H1 (cell line): Measurements from ENCODE around the gene B3GAT1. TPM values are rescaled to one million over a fixed set of nuclear protein-coding genes. Genes with fewer than 3 reads are reported as not detected.
A peak's percentile ranks its signal among the peaks of the same experiment; 100 is the strongest.
"Not testable (repeated sequence)": the region's sequence is repeated elsewhere in the genome, so short reads cannot be mapped to it uniquely, and the experiment has no call there.

Experiments used
- CTCF ChIA-PET: fragments of 300-600 bp; sonication (Branson Sonifier 250); formaldehyde crosslinking; loops from one replicate; lab custom pipeline; 2021; ENCODE audit not compliant: partially characterized antibody; lab: Charles Lee
- POLR2A ChIA-PET: fragments of 300-600 bp; sonication (Branson Sonifier 250); formaldehyde crosslinking; loops from one replicate; lab custom pipeline; 2021; ENCODE audit warnings: inconsistent platforms; ENCODE audit not compliant: partially characterized antibody; lab: Charles Lee
- DNase-seq, 2 experiments: peaks; one replicate each; pipeline versions ENCODE4 v3.0.0 to v3.0.0-alpha.2; 2010 to 2022; ENCODE audit warnings: low spot score in 2 of 2, low read depth in 1 of 2, mixed read lengths in 1 of 2
- FAIRE-seq: peaks from 2 replicates; lab custom pipeline; 2011; peaks lifted over from hg19 to GRCh38; lab: Jason Lieb, UNC
- H2AFZ ChIP-seq: 2 replicates; pipeline ENCODE4 v1.8.1; 2012; ENCODE audit warnings: low read length, inconsistent platforms
- H2AK5ac ChIP-seq: 2 replicates; pipeline ENCODE4 v1.6.1; 2013; ENCODE audit warnings: low read depth, low read length
- H2BK120ac ChIP-seq: replicated peaks from 2 replicates; pipeline ENCODE3; 2013; ENCODE audit warnings: low read depth, low read length, inconsistent platforms
- H2BK12ac ChIP-seq: 2 replicates; pipeline ENCODE4 v1.6.1; 2013; ENCODE audit warnings: low read depth, low read length
- H2BK15ac ChIP-seq: 2 replicates; pipeline ENCODE4 v1.6.1; 2013; ENCODE audit warnings: low read length
- H2BK20ac ChIP-seq: 2 replicates; pipeline ENCODE4 v1.6.1; 2013; ENCODE audit warnings: low read length
- H2BK5ac ChIP-seq: 2 replicates; pipeline ENCODE4 v1.6.1; 2013; ENCODE audit warnings: low read depth, low read length
- H3K14ac ChIP-seq: 2 replicates; pipeline ENCODE4 v1.6.1; 2013; ENCODE audit warnings: inconsistent platforms; ENCODE audit not compliant: insufficient read length
- H3K18ac ChIP-seq: 2 replicates; pipeline ENCODE4 v1.6.1; 2013; ENCODE audit warnings: low read length; ENCODE audit errors: extremely low read depth
- H3K23ac ChIP-seq: 2 replicates; pipeline ENCODE4 v1.6.1; 2013; ENCODE audit warnings: inconsistent platforms; ENCODE audit not compliant: insufficient read length
- H3K23me2 ChIP-seq: 2 replicates; pipeline ENCODE4 v1.6.1; 2013; ENCODE audit warnings: low read depth, low read length
- H3K27ac ChIP-seq: 2 replicates; pipeline ENCODE4 v1.6.1; 2011; ENCODE audit warnings: low read depth, low read length, inconsistent platforms
- H3K27me3 ChIP-seq, 4 experiments: replicated peaks in 1 of 4; 1 replicate in 1 of 4; 2 replicates in 3 of 4; pipeline versions ENCODE4 v1.6.1 to v1.8.1; 2011 to 2013; ENCODE audit warnings: low read length in 3 of 4, mild to moderate bottlenecking in 3 of 4, inconsistent platforms in 2 of 4, mixed read lengths in 2 of 4, moderate library complexity in 1 of 4; ENCODE audit not compliant: control insufficient read depth in 3 of 4, insufficient read depth in 3 of 4; ENCODE audit errors: extremely low read depth in 1 of 4
- H3K36me3 ChIP-seq, 4 experiments: 2 replicates each; pipeline versions ENCODE4 v1.6.1 to v1.8.1; 2011 to 2013; ENCODE audit warnings: mild to moderate bottlenecking in 4 of 4, low read length in 3 of 4, moderate library complexity in 2 of 4, control low read depth in 1 of 4, inconsistent platforms in 1 of 4; ENCODE audit not compliant: insufficient read depth in 4 of 4, control insufficient read depth in 2 of 4
- H3K4ac ChIP-seq: replicated peaks from 2 replicates; pipeline ENCODE3; 2013; ENCODE audit warnings: low read length, low read depth, mixed read lengths, inconsistent platforms; ENCODE audit not compliant: insufficient read length
- H3K4me1 ChIP-seq, 4 experiments: replicated peaks in 1 of 4; 1 replicate in 1 of 4; 2 replicates in 3 of 4; pipeline versions ENCODE4 v1.6.1 to v1.8.1; 2011 to 2013; ENCODE audit warnings: low read length in 3 of 4, inconsistent platforms in 2 of 4, mixed read lengths in 1 of 4; ENCODE audit not compliant: insufficient read depth in 4 of 4, control insufficient read depth in 3 of 4
- H3K4me2 ChIP-seq, 2 experiments: 2 replicates each; pipeline versions ENCODE4 v1.6.1 to v1.8.1; 2011 to 2013; ENCODE audit warnings: low read depth in 2 of 2, low read length in 2 of 2, control low read depth in 1 of 2, inconsistent platforms in 1 of 2, mild to moderate bottlenecking in 1 of 2; ENCODE audit not compliant: insufficient read depth in 1 of 2
- H3K4me3 ChIP-seq, 4 experiments: fragments of 200-600, 300-600 bp in 1 of 4; sonication (generic), shearing (Covaris generic), sonication (Bioruptor Twin) in 1 of 4; 2 replicates each; pipeline versions ENCODE4 v1.5.1 to v1.8.1; 2011 to 2016; ENCODE audit warnings: low read length in 4 of 4, low read depth in 3 of 4, control low read depth in 2 of 4, inconsistent platforms in 2 of 4, mild to moderate bottlenecking in 2 of 4, mixed read lengths in 1 of 4, moderate library complexity in 1 of 4; ENCODE audit not compliant: insufficient read depth in 2 of 4; ENCODE audit errors: extremely low read depth in 1 of 4
- H3K56ac ChIP-seq: replicated peaks from 2 replicates; pipeline ENCODE3; 2013; ENCODE audit warnings: low read depth, mild to moderate bottlenecking, mixed read lengths, low read length, inconsistent platforms; ENCODE audit not compliant: insufficient read length
- H3K79me1 ChIP-seq: 2 replicates; pipeline ENCODE4 v1.6.1; 2013; ENCODE audit warnings: low read depth, low read length, control low read depth
- H3K79me2 ChIP-seq, 2 experiments: 2 replicates each; pipeline versions ENCODE4 v1.6.1 to v1.8.1; 2012 to 2013; ENCODE audit warnings: low read length in 2 of 2, mild to moderate bottlenecking in 2 of 2, inconsistent platforms in 1 of 2; ENCODE audit not compliant: insufficient read depth in 2 of 2, control insufficient read depth in 1 of 2
- H3K9ac ChIP-seq, 4 experiments: replicated peaks in 1 of 4; 1 replicate in 1 of 4; 2 replicates in 3 of 4; pipeline versions ENCODE4 v1.6.1 to v1.8.1; 2011 to 2013; ENCODE audit warnings: low read depth in 3 of 4, low read length in 3 of 4, control low read depth in 2 of 4, mild to moderate bottlenecking in 2 of 4, moderate library complexity in 2 of 4, inconsistent platforms in 1 of 4; ENCODE audit errors: extremely low read depth in 1 of 4
- H3K9me3 ChIP-seq, 2 experiments: 2 replicates each; pipeline versions ENCODE4 v1.6.1 to v1.8.1; 2012 to 2013; ENCODE audit warnings: mild to moderate bottlenecking in 2 of 2, moderate library complexity in 2 of 2, control low read depth in 1 of 2, inconsistent platforms in 1 of 2, low read depth in 1 of 2, low read length in 1 of 2, mixed read lengths in 1 of 2; ENCODE audit not compliant: insufficient read depth in 2 of 2
- H4K20me1 ChIP-seq, 2 experiments: replicated peaks in 1 of 2; 2 replicates each; pipeline versions ENCODE3 to v1.8.1; 2011 to 2013; ENCODE audit warnings: inconsistent platforms in 2 of 2, low read length in 2 of 2, mild to moderate bottlenecking in 1 of 2; ENCODE audit not compliant: insufficient read depth in 2 of 2, control insufficient read depth in 1 of 2
- H4K5ac ChIP-seq: 2 replicates; pipeline ENCODE4 v1.6.1; 2013; ENCODE audit warnings: low read length, low read depth, mixed read lengths, inconsistent platforms; ENCODE audit not compliant: insufficient read length
- H4K8ac ChIP-seq: 2 replicates; pipeline ENCODE4 v1.8.0; 2013; ENCODE audit warnings: mild to moderate bottlenecking, moderate library complexity, low read length, inconsistent platforms; ENCODE audit not compliant: insufficient read depth; ENCODE audit errors: extremely low read depth
- H4K91ac ChIP-seq: replicated peaks from 2 replicates; pipeline ENCODE3; 2013; ENCODE audit warnings: low read length, mixed read lengths, inconsistent platforms; ENCODE audit not compliant: insufficient read length
- CHD2 ChIP-seq: IDR thresholded peaks from 2 replicates; pipeline ENCODE4 v1.6.1; 2012; ENCODE audit warnings: low read length, improper control_type of control experiment
- WGBS, 2 experiments: shearing (Covaris generic) in 1 of 2; methylation state at CpG; one replicate each; pipeline versions ENCODE4 v1.1.6 to v1.1.7; 2013 to 2015; ENCODE audit warnings: low lambda C conversion rate in 2 of 2, mixed read lengths in 2 of 2, inconsistent platforms in 1 of 2, low coverage in 1 of 2, missing lambda C conversion rate in 1 of 2; ENCODE audit not compliant: insufficient replicate concordance in 2 of 2, insufficient coverage in 1 of 2, insufficient read length in 1 of 2; ENCODE audit errors: extremely low coverage in 1 of 2, missing lambda C conversion rate in 1 of 2; 5-methylcytosine and 5-hydroxymethylcytosine counted together
- polyA plus RNA-seq, 7 experiments: library from polyadenylated mRNA; depleted of rRNA in 3 of 7; stranded (reverse) in 5 of 7; unstranded in 2 of 7; fragments of >200 nt in 5 of 7; fragments of 200-250 nt in 2 of 7; gene quantifications; 1 replicate in 5 of 7; 2 replicates in 1 of 7; 4 replicates in 1 of 7; pipeline versions ENCODE4 v1.2.1 to v1.2.3, GENCODE V29; 2011 to 2013; ENCODE audit warnings: missing spikeins in 2 of 7, mixed read lengths in 2 of 7
- total RNA-seq: library from RNA; stranded (reverse); fragmentation: NEBNext Ultra II Directional; extraction: Animal tissue kit (Norgen Biotek cat#: 25700); gene quantifications from 2 replicates; pipeline ENCODE4 v1.2.1, GENCODE V29; 2021

B3GAT1 gene
- total and polyA plus RNA-seq, 2 of the 8 experiments (the other 6 are each of a cell fraction or from before 2014, with no cell fraction given) = 19.7 to 32.4 TPM

GRCh38 chr11:134444160-134445108 lies 32.4 kb upstream of the B3GAT1 start:
- CTCF ChIA-PET, H2BK5ac ChIP-seq, POLR2A ChIA-PET, H2BK15ac ChIP-seq, H3K4me2 ChIP-seq, H4K5ac ChIP-seq, H3K4ac ChIP-seq, H3K4me3 ChIP-seq, H2BK120ac ChIP-seq, H3K9ac ChIP-seq, H2AK5ac ChIP-seq, H3K27ac ChIP-seq, H3K79me1 ChIP-seq, H3K23ac ChIP-seq, H2AFZ ChIP-seq, H3K9me3 ChIP-seq, H3K79me2 ChIP-seq, DNase-seq, H4K91ac ChIP-seq, H2BK20ac ChIP-seq, H3K23me2 ChIP-seq, H3K14ac ChIP-seq, H4K20me1 ChIP-seq, H2BK12ac ChIP-seq, H3K4me1 ChIP-seq, H3K56ac ChIP-seq, H3K36me3 ChIP-seq, H3K18ac ChIP-seq, H3K27me3 ChIP-seq, H4K8ac ChIP-seq: not testable (repeated sequence)
- 0 out of 2 replicates have a peak, but pooled peaks have one; percentile 48 for TF ChIP-seq CHD2
- FAIRE-seq = peak; percentile 13
- WGBS, 2 experiments = 87% methylated on average over 17 of the region's 17 CpGs; no CpG with 5 or more reads in 1 of the 2 experiments
